ENCODE measurements around the gene EZR.

DNA sequence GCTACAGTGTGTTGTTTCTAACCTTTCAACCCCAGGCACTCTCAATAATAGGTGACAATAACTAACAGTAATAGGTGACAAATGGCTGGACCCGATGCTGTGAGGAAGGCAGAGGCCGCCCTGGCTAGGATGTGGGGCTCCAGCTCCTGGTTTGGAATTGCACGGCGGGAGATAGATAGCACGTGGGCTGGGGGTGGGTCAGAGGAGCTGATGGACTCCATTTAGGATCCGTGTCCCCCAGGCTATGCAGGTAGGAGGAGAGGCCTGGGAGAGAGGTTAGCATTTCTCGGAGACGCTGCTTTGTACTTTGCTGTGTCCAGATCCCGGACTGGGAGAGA, 61.4 kb downstream of the EZR start:
- TF ChIP-seq RAD21 (CRISPR knock-in tag; conservative IDR thresholded peaks at IDR 0.05 in 1 of 2, IDR thresholded peaks at IDR 0.05 in 1 of 2): no peak
- TF ChIP-seq, protein P1, sequence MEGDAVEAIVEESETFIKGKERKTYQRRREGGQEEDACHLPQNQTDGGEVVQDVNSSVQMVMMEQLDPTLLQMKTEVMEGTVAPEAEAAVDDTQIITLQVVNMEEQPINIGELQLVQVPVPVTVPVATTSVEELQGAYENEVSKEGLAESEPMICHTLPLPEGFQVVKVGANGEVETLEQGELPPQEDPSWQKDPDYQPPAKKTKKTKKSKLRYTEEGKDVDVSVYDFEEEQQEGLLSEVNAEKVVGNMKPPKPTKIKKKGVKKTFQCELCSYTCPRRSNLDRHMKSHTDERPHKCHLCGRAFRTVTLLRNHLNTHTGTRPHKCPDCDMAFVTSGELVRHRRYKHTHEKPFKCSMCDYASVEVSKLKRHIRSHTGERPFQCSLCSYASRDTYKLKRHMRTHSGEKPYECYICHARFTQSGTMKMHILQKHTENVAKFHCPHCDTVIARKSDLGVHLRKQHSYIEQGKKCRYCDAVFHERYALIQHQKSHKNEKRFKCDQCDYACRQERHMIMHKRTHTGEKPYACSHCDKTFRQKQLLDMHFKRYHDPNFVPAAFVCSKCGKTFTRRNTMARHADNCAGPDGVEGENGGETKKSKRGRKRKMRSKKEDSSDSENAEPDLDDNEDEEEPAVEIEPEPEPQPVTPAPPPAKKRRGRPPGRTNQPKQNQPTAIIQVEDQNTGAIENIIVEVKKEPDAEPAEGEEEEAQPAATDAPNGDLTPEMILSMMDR (IDR thresholded peaks at IDR 0.05 in 2 of 3, conservative IDR thresholded peaks at IDR 0.05 in 1 of 3; ENCODE audit: insufficient read depth in 2 of 3, low read depth in 1 of 3, low read length in 3 of 3): no peak
- TF ChIP-seq, protein P2, sequence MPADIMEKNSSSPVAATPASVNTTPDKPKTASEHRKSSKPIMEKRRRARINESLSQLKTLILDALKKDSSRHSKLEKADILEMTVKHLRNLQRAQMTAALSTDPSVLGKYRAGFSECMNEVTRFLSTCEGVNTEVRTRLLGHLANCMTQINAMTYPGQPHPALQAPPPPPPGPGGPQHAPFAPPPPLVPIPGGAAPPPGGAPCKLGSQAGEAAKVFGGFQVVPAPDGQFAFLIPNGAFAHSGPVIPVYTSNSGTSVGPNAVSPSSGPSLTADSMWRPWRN (IDR thresholded peaks at IDR 0.05; ENCODE audit: low read depth): no peak
- TF ChIP-seq FOXK2 (conservative IDR thresholded peaks at IDR 0.05 in 1 of 2, IDR thresholded peaks at IDR 0.05 in 1 of 2; ENCODE audit: low read depth in 2 of 2): no peak
- TF ChIP-seq, protein P3, sequence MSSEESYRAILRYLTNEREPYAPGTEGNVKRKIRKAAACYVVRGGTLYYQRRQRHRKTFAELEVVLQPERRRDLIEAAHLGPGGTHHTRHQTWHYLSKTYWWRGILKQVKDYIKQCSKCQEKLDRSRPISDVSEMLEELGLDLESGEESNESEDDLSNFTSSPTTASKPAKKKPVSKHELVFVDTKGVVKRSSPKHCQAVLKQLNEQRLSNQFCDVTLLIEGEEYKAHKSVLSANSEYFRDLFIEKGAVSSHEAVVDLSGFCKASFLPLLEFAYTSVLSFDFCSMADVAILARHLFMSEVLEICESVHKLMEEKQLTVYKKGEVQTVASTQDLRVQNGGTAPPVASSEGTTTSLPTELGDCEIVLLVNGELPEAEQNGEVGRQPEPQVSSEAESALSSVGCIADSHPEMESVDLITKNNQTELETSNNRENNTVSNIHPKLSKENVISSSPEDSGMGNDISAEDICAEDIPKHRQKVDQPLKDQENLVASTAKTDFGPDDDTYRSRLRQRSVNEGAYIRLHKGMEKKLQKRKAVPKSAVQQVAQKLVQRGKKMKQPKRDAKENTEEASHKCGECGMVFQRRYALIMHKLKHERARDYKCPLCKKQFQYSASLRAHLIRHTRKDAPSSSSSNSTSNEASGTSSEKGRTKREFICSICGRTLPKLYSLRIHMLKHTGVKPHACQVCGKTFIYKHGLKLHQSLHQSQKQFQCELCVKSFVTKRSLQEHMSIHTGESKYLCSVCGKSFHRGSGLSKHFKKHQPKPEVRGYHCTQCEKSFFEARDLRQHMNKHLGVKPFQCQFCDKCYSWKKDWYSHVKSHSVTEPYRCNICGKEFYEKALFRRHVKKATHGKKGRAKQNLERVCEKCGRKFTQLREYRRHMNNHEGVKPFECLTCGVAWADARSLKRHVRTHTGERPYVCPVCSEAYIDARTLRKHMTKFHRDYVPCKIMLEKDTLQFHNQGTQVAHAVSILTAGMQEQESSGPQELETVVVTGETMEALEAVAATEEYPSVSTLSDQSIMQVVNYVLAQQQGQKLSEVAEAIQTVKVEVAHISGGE (CRISPR knock-in tag; IDR thresholded peaks at IDR 0.05): no peak
- TF ChIP-seq POLR2A (conservative IDR thresholded peaks at IDR 0.05): no peak
- TF ChIP-seq ARNT (IDR thresholded peaks at IDR 0.05): no peak
